Measurements from ENCODE around the gene MYLK2.

MYLK2 gene

GRCh38 chr20:31830406-31830981 lies 11.3 kb downstream of the MYLK2 start:
- no peak overlapping the region for H3K4me3 ChIP-seq (ENCODE audit: low read depth, low read length)
- TF ChIP-seq CTCF (IDR thresholded peaks at IDR 0.05; ENCODE audit: borderline replicate concordance, insufficient read depth, low read depth, low read length), result no peak

- no peak for TF ChIP-seq CTCF (IDR thresholded peaks at IDR 0.05; ENCODE audit: borderline replicate concordance, insufficient read depth, low read depth, low read length)
- H3K4me3 ChIP-seq (ENCODE audit: low read depth, low read length), result no peak overlapping the region
These were observed 12.1 kb downstream of the MYLK2 start for GRCh38 chr20:31831211-31831610.

- H3K4me3 ChIP-seq (ENCODE audit: low read depth, low read length), result no peak overlapping the region
- TF ChIP-seq CTCF (IDR thresholded peaks at IDR 0.05; ENCODE audit: borderline replicate concordance, insufficient read depth, low read depth, low read length), result no peak
These were observed 12.7 kb downstream of the MYLK2 start for GRCh38 chr20:31831771-31832306.

- peak; percentile 97 for TF ChIP-seq CTCF (IDR thresholded peaks at IDR 0.05; ENCODE audit: borderline replicate concordance, insufficient read depth, low read depth, low read length)
- H3K4me3 ChIP-seq (ENCODE audit: low read depth, low read length), result no peak overlapping the region
These were observed 14.2 kb downstream of the MYLK2 start for GRCh38 chr20:31833130-31833930.

GRCh38 chr20:31833931-31834521 lies 14.9 kb downstream of the MYLK2 start:
- H3K4me3 ChIP-seq (ENCODE audit: low read depth, low read length), result no peak overlapping the region
- no peak for TF ChIP-seq CTCF (IDR thresholded peaks at IDR 0.05; ENCODE audit: borderline replicate concordance, insufficient read depth, low read depth, low read length)

- no peak overlapping the region for H3K4me3 ChIP-seq (ENCODE audit: low read depth, low read length)
- TF ChIP-seq CTCF (IDR thresholded peaks at IDR 0.05; ENCODE audit: borderline replicate concordance, insufficient read depth, low read depth, low read length), result no peak
These were observed 16.4 kb downstream of the MYLK2 start for GRCh38 chr20:31835554-31835953.
